SW480 (cell line): Measurements from ENCODE around the gene DOC2A.
A peak's percentile ranks its signal among the peaks of the same experiment; 100 is the strongest.

ENCODE experiments used
- DNase-seq: peaks from one replicate; pipeline ENCODE4 v3.0.0-alpha.2; 2016; ENCODE audit warnings: low spot score

DOC2A gene

GRCh38 chr16:30005341-30006094, 5.3 kb downstream of the DOC2A start:
- DNase-seq: peak; percentile 57

DNA sequence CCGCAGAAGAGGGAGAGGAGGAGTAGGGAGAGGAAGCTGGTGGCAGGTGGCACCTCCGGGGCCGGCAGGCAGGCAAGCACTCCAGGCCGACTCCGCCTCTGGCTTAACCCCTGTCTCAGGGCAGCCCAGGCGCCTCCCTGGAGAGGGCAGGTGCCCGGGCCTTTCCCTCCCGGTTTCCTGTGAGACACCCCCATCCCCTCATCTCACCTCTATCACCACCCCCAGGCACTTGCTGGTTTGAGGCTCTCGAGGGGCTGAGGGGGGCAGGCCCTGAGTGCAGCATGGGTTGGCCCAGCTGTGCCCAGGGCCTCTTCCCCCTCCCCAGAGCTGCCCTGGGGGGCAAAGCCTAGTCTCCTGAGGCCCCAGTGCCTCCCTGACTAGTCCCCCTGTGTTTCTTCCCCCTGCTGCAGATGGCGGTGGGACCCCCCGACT, 6.0 kb downstream of the DOC2A start:
- peak; percentile 48 for DNase-seq

- DNase-seq: peak; percentile 14
Observed at GRCh38 chr16:30004424-30004776, 6.4 kb downstream of the DOC2A start.

DNA sequence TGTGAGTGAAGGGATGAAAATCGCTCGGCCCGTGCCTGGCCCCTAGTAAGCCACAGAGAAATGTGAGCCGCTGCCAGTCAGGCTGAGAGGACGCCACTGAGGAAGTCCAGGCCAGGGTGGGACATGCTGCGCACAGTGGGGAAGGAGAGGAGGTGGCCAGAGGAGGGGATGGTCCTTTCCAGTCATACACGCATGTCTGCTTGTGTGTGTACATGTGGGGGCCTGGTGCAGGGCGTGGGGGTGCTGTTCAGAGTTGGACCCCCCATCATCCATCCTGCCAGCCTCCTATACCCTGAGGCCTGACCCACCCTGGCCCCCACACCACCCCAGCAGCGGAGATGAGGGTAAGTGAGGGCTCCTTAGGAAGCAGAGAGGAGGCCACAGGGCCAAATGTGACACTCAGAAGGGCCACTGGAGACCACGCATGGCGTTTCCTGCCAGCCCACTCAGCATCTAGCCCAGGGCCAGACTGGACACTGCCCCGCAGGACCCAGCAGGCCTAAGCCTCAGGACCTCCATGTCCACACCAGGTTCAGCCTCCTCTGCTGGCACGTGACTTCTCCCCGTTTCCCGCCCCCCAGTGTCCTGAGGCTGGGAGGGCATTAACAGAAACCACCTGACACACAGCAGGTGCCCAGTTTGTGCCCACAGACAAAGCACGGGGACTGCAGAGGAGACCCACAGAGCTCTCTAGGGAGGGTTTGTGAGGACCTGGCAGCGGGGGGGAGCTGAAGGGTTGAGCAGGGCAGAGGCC, 7.0 kb downstream of the DOC2A start:
- DNase-seq: no peak

DNA sequence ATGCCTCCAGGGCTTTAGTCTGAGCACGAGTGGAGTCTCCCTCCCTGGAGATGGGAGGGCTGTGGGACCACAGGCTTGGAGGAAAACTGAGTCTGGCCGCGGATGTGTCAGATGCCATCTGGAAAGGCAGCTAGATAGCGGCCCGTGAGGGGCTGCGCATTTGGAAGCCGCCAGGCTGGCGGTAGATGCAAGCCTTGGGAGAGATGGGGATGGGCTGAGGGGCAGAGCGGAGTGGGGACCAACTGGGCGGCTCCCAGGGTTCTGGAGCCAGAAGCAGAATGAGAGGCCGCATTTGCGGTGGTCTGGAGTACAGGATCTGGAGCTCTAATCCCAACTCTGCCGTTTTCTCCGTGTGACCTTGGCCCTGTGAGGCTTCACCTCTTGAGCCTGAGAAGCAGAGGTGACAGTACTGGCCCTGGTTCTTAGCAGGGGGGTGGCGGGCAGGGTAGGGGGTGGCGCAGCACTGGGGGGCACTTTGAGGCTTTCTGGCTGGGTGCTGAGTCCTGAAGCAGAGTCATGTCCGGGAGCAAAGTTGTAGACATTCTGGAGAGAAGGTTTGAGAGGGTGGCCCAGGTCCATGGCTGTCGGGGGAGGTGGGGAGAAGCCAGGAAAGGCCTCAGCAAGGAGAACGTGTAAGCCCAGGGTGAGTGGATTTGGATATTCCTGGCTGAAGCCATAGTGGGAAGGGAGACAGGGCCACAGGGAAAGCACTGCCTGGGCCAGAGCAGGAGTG, 8.0 kb downstream of the DOC2A start:
- DNase-seq: no peak

DNA sequence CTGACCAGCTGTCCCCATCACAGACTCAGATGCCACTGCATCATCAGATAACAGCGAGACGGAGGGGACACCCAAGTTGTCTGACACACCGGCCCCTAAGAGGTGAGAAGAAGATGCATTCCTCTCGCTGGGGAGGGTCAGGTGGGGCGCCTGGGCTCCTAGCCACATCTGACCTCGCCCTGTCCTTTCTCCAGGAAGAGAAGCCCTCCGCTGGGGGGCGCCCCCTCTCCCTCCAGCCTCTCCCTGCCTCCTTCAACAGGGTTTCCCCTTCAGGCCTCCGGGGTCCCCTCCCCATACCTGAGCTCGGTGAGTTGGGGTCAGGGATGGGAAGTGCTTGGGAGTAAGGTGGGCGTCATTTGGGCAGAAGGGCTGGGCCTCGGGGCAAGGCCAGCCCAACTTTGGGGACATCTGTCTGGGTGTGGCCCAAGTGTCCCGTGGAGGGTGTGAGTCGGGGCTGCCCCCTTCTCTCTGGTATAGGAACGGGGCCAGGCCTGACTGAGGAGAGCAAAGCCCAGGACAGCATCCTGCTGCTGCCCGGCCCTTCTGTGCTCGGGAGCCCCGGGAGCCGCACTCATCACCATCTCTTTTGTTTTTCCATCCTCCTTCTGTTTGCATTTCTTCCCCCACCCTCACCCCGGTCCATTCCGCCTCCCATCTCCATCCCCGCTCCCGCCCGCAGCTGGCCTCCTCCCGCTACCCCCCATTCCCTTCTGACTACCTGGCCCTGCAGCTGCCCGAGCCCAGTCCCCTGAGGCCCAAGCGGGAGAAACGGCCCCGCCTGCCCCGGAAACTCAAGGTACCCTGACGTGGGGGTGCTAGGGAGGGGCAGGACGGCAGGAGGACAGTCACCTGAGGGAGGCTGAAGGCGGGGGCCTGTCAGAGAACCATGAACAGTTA, 9.8 kb downstream of the DOC2A start:
- no peak for DNase-seq

DNA sequence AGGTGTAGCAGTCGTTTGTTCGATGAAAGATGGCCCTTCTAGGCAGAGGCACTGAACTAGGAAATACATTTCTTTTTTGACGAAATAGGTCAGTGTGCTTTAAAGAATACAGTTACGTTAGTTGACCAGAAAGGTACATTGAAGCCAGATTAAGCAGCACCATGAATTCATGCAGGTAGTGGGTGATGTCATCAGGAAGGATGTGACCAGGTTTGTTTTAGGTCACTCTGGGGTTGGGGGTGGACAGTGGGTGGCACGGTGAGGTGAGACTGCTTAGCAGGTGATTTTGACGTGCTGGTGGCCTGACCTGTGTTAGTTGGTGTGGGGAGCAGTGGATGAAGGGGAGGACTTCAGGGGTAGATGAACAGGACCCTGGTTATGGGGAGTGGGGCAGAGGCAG, 11.2 kb downstream of the DOC2A start:
- DNase-seq: no peak

GRCh38 chr16:29996766-29997250, 14.0 kb downstream of the DOC2A start:
- DNase-seq: no peak

DNA sequence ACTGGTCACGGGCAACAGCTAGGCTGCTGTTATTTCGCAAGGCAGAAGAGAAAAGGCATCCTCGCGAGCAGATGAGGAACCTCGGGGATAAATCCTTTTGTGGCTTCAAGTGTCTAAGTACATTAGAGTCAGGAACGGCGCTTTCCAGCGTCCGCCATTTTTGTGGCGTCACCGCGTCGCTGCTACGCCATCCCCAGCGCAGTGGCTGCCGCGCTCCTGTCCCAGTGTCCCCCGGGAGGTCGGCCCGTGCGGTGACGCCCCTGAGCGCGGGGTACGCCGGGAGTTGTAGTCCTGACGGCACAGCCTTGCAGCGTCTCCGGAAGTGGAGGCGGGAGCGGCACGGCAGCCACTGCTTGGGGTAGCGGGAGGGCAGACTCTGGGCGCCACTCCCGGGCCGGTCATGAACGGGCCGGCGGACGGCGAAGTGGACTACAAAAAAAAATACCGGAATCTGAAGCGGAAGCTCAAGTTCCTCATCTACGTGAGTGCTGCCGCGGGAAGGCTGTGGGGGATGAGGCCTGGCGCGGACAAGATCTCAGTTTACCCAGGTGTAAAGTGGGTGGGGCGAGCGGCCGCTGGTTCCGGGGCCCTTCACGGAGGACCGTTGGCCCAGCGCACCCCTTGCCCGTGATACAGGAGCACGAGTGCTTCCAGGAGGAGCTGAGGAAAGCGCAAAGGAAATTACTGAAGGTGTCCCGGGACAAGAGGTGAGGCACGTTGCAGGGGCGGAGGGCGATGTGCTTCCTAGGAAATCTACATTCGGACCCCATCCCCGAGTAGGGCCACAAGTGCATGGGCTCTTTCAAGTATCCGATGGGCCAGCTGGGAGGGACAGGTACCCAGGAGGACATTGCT, 14.7 kb downstream of the DOC2A start, which contains the start of gene INO80E:
INO80E (plus strand) TSS at position 331 of the 855 bp plus-strand sequence; CDS start at position 401, 70 bp downstream.
- peak; percentile 94 for DNase-seq

DNA sequence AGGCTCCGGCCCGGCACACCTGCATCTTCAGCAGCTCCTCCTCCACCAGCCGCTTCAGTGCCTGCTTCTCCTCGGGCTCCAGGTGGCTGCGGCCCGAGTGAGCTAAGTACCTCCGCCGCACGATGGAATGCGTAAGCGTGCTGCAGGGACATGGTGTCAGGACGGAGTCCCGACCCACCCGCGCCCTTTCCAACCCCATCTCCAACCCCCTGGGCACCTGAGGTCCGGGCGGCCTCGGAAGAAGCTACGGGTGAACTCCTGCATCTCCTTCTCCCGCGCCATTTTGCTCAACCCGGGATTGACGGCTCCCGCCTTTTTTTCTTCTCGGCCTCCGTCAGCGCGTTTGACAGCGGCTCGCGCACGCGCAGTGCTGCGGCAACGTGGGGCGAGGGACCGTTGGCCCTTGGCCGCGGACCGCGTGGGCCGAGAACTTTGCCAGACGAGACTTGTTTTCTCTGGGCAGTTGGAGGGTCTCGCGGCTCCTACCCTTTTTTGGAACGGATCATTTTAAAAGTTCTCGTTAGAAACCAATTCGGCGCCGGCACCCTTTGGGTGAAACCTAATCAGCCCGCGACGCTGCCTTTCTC, 15.4 kb downstream of the DOC2A start, which contains the start of gene HIRIP3:
HIRIP3 (minus strand) TSS at position 294 of the 587 bp plus-strand sequence; CDS start at position 282, 12 bp downstream.
- peak; percentile 85 for DNase-seq

DNA sequence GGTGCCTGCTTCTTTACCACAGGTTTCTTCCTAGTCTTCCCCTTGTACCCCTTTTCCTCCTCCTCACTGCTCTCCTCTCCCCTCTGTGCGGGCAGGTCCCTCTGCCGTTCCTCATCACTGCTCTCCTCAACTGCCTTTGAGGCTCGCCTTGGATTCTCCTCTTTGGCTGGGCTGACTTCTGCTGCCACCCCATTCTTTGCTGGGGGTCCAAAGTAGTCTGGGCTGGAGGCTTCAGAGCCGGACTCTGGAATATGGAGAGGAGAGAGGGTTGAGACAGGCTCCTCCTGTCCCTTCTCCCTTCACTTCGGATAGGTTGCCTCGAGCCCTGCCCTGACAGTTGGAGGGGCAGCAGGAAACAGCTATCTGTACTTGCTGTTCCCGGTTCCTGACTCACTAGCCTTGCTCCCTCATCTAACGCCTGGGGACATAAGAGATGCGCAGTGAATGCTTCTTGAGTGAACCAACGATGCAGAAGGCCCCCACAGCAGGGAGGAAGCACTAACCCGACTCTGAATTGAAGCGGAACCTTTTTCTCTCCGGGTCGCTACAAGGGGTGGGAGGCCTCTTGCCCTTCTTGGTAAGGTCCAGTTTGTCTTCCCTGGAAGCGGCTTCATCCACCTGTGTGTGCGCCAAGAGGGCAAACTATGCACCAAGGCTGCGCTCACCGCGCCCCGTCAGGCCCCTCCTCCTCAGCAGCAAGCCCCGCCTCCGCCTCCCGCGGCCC, 16.1 kb downstream of the DOC2A start:
- no peak for DNase-seq

GRCh38 chr16:29993903-29994599, 16.8 kb downstream of the DOC2A start:
- no peak for DNase-seq

DNA sequence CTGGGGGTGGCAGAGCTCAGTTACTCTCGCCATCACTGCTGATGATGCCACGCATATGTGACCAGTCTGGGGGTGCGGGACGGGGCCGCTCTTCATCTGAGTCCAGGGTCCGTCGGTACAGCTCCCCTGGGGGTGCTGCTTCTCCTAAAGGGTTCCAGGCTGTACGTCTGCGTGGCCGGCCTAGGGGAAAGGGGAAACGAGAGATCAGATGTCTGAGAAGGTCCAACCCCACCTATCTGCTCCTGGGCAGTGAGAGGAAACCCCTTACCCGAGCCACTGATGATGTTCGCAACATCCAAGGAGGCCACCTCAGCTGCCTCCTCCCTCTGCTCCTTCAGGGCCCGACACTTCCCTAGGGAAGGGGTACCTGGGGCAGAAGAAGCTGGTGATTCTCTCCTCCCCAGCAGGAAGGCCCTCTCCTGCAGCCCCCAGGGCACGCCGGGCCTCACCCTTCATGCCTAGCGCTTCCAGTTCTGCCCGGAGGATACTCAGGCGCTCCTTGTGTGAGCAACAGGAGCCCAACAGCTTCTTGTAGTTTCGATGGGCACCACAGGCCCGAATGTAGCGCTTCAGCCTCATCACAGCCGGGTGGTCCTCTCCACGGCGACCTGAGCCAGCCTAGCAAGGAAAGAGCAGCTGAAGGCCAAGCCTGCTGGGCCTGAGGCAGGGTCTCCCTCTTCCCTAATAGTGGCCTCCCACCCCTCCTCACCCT, 17.5 kb downstream of the DOC2A start:
- DNase-seq: no peak

- no peak for DNase-seq
Observed at GRCh38 chr16:29992344-29992967, 18.4 kb downstream of the DOC2A start.

GRCh38 chr16:29991571-29991904, 19.3 kb downstream of the DOC2A start:
- no peak for DNase-seq

DNA sequence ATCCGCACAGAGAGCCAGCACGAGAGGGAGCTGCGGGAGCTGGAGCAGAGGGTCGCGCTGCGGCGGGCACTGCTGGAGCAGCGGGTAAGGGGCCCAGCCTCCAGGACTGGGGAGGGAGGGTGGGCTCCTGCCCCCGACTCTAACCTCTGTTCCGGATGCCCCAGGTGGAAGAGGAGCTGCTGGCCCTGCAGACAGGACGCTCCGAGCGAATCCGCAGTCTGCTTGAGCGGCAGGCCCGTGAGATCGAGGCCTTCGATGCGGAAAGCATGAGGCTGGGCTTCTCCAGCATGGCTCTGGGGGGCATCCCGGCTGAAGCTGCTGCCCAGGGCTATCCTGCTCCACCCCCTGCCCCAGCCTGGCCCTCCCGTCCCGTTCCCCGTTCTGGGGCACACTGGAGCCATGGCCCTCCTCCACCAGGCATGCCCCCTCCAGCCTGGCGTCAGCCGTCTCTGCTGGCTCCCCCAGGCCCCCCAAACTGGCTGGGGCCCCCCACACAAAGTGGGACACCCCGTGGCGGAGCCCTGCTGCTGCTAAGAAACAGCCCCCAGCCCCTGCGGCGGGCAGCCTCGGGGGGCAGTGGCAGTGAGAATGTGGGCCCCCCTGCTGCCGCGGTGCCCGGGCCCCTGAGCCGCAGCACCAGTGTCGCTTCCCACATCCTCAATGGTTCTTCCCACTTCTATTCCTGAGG, 19.8 kb downstream of the DOC2A start:
- no peak for DNase-seq

GRCh38 chr16:29990034-29990433, 20.8 kb downstream of the DOC2A start:
- DNase-seq: no peak
